ENCODE measurements around the gene MALSU1. TPM values are rescaled to one million over a fixed set of nuclear protein-coding genes. Genes with fewer than 3 reads are reported as not detected.

The MALSU1 gene
- total and polyA plus RNA-seq, 2 of the 13 experiments (the other 11 are each of a cell fraction or from before 2014, with no cell fraction given): 72.0 to 141 TPM

DNA sequence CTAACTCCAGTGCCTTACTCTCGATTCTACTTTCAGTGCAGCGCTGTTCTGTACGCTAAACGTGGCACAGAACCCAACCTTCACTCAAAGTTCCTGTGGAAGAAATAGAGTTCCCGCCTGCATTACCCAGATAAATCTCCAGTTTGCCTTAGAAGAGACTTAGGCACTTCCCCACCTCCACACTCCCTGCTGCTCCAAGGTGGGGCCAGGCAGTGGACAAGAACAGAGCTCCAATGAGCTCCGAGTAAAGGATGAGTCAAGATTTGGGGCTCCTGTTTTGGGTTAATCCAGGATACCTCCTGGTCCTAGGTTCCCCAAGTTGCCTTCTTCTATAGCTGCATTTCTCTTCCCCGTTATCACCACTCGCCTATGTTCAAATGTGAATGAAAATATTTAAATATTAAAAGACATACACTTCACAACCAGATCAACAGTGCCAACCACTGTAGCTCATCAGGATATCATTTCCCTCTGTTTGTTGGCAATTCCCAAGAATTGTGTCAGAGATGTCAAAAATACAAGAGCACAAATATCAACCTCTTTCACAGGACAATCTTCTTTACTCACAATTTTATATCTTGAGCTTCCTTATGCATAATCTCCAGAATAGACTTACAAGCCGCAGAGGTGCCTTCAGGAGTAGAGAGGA, 48.0 kb downstream of the MALSU1 start:
- H3K9me3 ChIP-seq (ENCODE audit: low read length): no peaks in the 10 kb centered on the region
- ChIA-PET POLR2A (interaction anchor here (1.1 to 1.2 kb wide), 2 partner anchors 11 to 49 kb away, joined by 3 to 4 read pairs; partner anchors contain the start of gene MALSU1), CTCF (ENCODE audit: low intra/inter-chr PET ratio, low total read pairs) (no interaction called here)
- no peaks in the 10 kb centered on the region for H4K20me1 ChIP-seq (ENCODE audit: insufficient read depth, low read length)
- H3K27ac ChIP-seq (ENCODE audit: extremely low read length, insufficient read depth, low read length): no peak overlapping the region
- intact Hi-C loops (cut with micrococcal nuclease; ENCODE audit: unreplicated experiment) (no loop called here), in situ Hi-C loops (cut with HindIII; ENCODE audit: extremely low pct_ligation_motif_present, low pct_unique_long_range_greater_than_20kb) (no loop called here)
- peaks cover 13 to 71% of the 10 kb centered on the region in 2 experiments for H3K36me3 ChIP-seq (replicated peaks in 1 of 2; ENCODE audit: control insufficient read depth in 1 of 2, insufficient read depth in 2 of 2, low read length in 2 of 2)
- WGBS (ENCODE audit: low lambda C conversion rate): 96% methylated on average over 9 of the region's 9 CpGs
- ATAC-seq (no peak), FAIRE-seq (no peak), DNase-seq (ENCODE audit: low spot score) (no peak)
- no peak overlapping the region for H2AFZ ChIP-seq (ENCODE audit: low read length)
- TF ChIP-seq ZNF484 (CRISPR knock-in tag; IDR thresholded peaks at IDR 0.05; ENCODE audit: borderline replicate concordance, low read depth) (no peak), ZNF138 (CRISPR knock-in tag; IDR thresholded peaks at IDR 0.05; ENCODE audit: low read depth) (no peak), ARNTL (CRISPR knock-in tag; IDR thresholded peaks at IDR 0.05) (no peak), ZSCAN29 (CRISPR knock-in tag; conservative IDR thresholded peaks at IDR 0.05) (no peak)
- TF ChIP-seq, protein P1, sequence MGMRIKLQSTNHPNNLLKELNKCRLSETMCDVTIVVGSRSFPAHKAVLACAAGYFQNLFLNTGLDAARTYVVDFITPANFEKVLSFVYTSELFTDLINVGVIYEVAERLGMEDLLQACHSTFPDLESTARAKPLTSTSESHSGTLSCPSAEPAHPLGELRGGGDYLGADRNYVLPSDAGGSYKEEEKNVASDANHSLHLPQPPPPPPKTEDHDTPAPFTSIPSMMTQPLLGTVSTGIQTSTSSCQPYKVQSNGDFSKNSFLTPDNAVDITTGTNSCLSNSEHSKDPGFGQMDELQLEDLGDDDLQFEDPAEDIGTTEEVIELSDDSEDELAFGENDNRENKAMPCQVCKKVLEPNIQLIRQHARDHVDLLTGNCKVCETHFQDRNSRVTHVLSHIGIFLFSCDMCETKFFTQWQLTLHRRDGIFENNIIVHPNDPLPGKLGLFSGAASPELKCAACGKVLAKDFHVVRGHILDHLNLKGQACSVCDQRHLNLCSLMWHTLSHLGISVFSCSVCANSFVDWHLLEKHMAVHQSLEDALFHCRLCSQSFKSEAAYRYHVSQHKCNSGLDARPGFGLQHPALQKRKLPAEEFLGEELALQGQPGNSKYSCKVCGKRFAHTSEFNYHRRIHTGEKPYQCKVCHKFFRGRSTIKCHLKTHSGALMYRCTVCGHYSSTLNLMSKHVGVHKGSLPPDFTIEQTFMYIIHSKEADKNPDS (CRISPR knock-in tag; IDR thresholded peaks at IDR 0.05): no peak
- TF ChIP-seq, protein P2, sequence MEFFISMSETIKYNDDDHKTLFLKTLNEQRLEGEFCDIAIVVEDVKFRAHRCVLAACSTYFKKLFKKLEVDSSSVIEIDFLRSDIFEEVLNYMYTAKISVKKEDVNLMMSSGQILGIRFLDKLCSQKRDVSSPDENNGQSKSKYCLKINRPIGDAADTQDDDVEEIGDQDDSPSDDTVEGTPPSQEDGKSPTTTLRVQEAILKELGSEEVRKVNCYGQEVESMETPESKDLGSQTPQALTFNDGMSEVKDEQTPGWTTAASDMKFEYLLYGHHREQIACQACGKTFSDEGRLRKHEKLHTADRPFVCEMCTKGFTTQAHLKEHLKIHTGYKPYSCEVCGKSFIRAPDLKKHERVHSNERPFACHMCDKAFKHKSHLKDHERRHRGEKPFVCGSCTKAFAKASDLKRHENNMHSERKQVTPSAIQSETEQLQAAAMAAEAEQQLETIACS (CRISPR knock-in tag; IDR thresholded peaks at IDR 0.05): no peak
- H3K9ac ChIP-seq (ENCODE audit: insufficient read depth, low read depth, low read length): no peak overlapping the region
- no peaks in the 10 kb centered on the region for H3K4me1 ChIP-seq (ENCODE audit: insufficient read depth, low read length)
- H3K27me3 ChIP-seq (ENCODE audit: control insufficient read depth in 1 of 2, insufficient read depth in 2 of 2, low read length in 2 of 2): no peaks in the 10 kb centered on the region
- BruUV-seq (replicated peaks): no TSS peak
- no peak overlapping the region for H3K4me2 ChIP-seq (ENCODE audit: low read depth, low read length)
- no peak overlapping the region for H3K4me3 ChIP-seq (replicated peaks in 1 of 3; ENCODE audit: insufficient read depth in 1 of 3, low read depth in 2 of 3, low read length in 3 of 3)
- H3K79me2 ChIP-seq (ENCODE audit: insufficient read depth, low read length): no peaks in the 10 kb centered on the region
